A673 (cell line): ENCODE measurements around the gene SPAG16. TPM values are rescaled to one million over a fixed set of nuclear protein-coding genes. Genes with fewer than 3 reads are reported as not detected.
A peak's percentile ranks its signal among the peaks of the same experiment; 100 is the strongest.

Experiments used
- BruUV-seq: library from RNA; stranded (reverse); fragments of 400-500 nt; replicated peaks from 2 replicates; lab custom pipeline; 2021; lab: Mats Ljungman, UMichigan
- CTCF ChIA-PET: fragments of 300-600 bp; sonication (Branson Sonifier 250); formaldehyde crosslinking; loops from one replicate; lab custom pipeline; 2022; ENCODE audit warnings: antibody characterized with exemption; lab: Charles Lee
- POLR2A ChIA-PET: fragments of 300-600 bp; sonication (Branson Sonifier 250); formaldehyde crosslinking; loops from one replicate; lab custom pipeline; 2022; ENCODE audit warnings: antibody characterized with exemption; ENCODE audit not compliant: low non-redundant PET; lab: Charles Lee
- DNase-seq: peaks from one replicate; pipeline ENCODE4 v3.0.0-alpha.2; 2015; ENCODE audit warnings: low spot score
- H3K27ac ChIP-seq: fragments of 200-600 bp; sonication (generic); 2 replicates; pipeline ENCODE4 v1.5.1; 2016; ENCODE audit warnings: mixed run types, low read depth, mild to moderate bottlenecking, mixed read lengths, antibody characterized with exemption, low read length; ENCODE audit not compliant: poor library complexity, severe bottlenecking
- H3K27me3 ChIP-seq: fragments of 200-600 bp; sonication (generic); replicated peaks from 2 replicates; pipeline ENCODE4 v1.6.1; 2017; ENCODE audit warnings: mixed run types, low read depth, mild to moderate bottlenecking, mixed read lengths, antibody characterized with exemption, low read length; ENCODE audit not compliant: insufficient read depth, poor library complexity
- H3K36me3 ChIP-seq: fragments of 200-600 bp; sonication (generic); 2 replicates; pipeline ENCODE4 v1.6.1; 2016; ENCODE audit warnings: mixed run types, mild to moderate bottlenecking, mixed read lengths, antibody characterized with exemption, low read length; ENCODE audit not compliant: insufficient read depth, poor library complexity, severe bottlenecking
- H3K4me1 ChIP-seq: fragments of 200-600 bp; sonication (generic); 2 replicates; pipeline ENCODE4 v1.6.1; 2017; ENCODE audit warnings: mixed run types, mild to moderate bottlenecking, mixed read lengths, antibody characterized with exemption, low read length; ENCODE audit not compliant: insufficient read depth, poor library complexity, severe bottlenecking
- H3K4me3 ChIP-seq: fragments of 200-600 bp; sonication (generic); 2 replicates; pipeline ENCODE4 v1.5.1; 2016; ENCODE audit warnings: low read depth, mixed run types, mild to moderate bottlenecking, mixed read lengths, low read length; ENCODE audit not compliant: poor library complexity, severe bottlenecking
- H3K9me3 ChIP-seq: fragments of 200-600 bp; sonication (generic); 2 replicates; pipeline ENCODE4 v1.6.1; 2016; ENCODE audit warnings: mixed run types, low read depth, mild to moderate bottlenecking, mixed read lengths, antibody characterized with exemption, low read length; ENCODE audit not compliant: poor library complexity, severe bottlenecking
- EZH2 ChIP-seq: fragments of 200-600 bp; sonication (generic); IDR thresholded peaks from 2 replicates; pipeline ENCODE4 v1.6.1; 2017; ENCODE audit warnings: borderline replicate concordance, low read depth, mild to moderate bottlenecking, mixed read lengths, antibody characterized with exemption, low read length; ENCODE audit not compliant: poor library complexity, severe bottlenecking
- intact Hi-C: fragments of 100-400 bp; cut with micrococcal nuclease; formaldehyde crosslinking; loops from one replicate; pipeline ENCODE4 v1.10.0; 2022; ENCODE audit not compliant: unreplicated experiment
- total RNA-seq: library from RNA; stranded (reverse); gene quantifications from 2 replicates; pipeline ENCODE4 v1.2.3, GENCODE V29; 2021
- TF ChIP-seq, protein P1 (sequence below): fragments of 300-800, 200-600 bp; sonication (generic); conservative IDR thresholded peaks from 2 replicates; pipeline ENCODE4 v1.5.1; 2017; ENCODE audit warnings: low read depth, mild to moderate bottlenecking, antibody characterized with exemption, low read length, moderate library complexity, mixed read lengths

SPAG16 gene
- total RNA-seq, 1 experiment from 2014 or later = 13.1 TPM

DNA sequence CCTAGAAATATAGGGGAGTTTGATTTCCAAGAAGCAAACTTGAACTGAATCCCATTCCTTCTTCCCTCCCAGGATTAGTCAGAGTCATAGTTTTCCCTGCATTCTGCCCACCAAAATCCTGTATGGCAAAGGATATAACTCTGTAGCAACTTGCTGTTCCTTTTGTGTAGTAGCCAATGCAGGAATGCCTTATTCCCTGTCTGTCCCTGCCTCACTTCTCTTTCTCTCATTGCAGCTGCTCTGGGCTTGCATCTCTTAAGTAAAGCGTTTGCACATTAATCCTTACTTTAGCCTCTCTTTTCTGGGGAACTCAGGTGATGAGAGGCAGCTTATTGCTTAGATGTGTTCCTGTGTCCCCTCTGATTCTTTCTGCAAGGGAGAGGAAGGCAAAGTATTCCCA is 793.5 kb downstream of the SPAG16 start:
- ChIA-PET POLR2A (no interaction called here), CTCF (no interaction called here)
- no TSS peak for BruUV-seq
- Histone ChIP-seq H3K4me1 (no peaks in the 10 kb centered on the region), H3K27me3 (no peaks in the 10 kb centered on the region), H3K4me3 (no peak overlapping the region), H3K36me3 (no peaks in the 10 kb centered on the region), H3K27ac (no peak overlapping the region), H3K9me3 (no peaks in the 10 kb centered on the region)
- TF ChIP-seq, protein P1, sequence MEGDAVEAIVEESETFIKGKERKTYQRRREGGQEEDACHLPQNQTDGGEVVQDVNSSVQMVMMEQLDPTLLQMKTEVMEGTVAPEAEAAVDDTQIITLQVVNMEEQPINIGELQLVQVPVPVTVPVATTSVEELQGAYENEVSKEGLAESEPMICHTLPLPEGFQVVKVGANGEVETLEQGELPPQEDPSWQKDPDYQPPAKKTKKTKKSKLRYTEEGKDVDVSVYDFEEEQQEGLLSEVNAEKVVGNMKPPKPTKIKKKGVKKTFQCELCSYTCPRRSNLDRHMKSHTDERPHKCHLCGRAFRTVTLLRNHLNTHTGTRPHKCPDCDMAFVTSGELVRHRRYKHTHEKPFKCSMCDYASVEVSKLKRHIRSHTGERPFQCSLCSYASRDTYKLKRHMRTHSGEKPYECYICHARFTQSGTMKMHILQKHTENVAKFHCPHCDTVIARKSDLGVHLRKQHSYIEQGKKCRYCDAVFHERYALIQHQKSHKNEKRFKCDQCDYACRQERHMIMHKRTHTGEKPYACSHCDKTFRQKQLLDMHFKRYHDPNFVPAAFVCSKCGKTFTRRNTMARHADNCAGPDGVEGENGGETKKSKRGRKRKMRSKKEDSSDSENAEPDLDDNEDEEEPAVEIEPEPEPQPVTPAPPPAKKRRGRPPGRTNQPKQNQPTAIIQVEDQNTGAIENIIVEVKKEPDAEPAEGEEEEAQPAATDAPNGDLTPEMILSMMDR = no peak
- no peak for TF ChIP-seq EZH2
- intact Hi-C loops = no loop called here
- no peak for DNase-seq

GRCh38 chr2:214079032-214079431 is 794.8 kb downstream of the SPAG16 start:
- H3K9me3 ChIP-seq = no peaks in the 10 kb centered on the region
- H3K4me3 ChIP-seq = no peak overlapping the region
- TF ChIP-seq, protein P1 = 0 out of 2 replicates have a peak, but pooled peaks have one; percentile 12
- TF ChIP-seq EZH2 = no peak
- no peaks in the 10 kb centered on the region for H3K27me3 ChIP-seq
- ChIA-PET CTCF (no interaction called here), POLR2A (no interaction called here)
- intact Hi-C loops = no loop called here
- H3K27ac ChIP-seq = no peak overlapping the region
- H3K4me1 ChIP-seq = no peaks in the 10 kb centered on the region
- no peak for DNase-seq
- H3K36me3 ChIP-seq = no peaks in the 10 kb centered on the region
- BruUV-seq = no TSS peak

DNA sequence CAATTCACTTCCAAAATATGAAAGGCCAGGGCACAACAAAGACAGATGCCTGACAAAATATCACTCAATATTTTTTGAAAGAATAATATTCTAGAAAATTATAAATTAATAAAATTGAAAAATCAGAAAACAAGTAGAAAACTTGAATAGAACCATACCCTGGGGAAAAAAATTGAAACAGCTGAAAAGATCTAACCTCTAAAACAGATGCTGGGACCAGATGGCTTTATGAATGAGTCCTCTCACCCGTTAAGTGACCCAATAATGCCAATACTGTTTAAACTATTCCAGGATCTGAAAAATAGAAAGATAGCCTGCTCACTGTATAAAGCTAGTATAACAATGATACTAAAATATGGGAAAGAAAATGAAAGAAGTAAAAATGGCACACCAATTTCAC is 804.3 kb downstream of the SPAG16 start:
- H3K9me3 ChIP-seq = no peaks in the 10 kb centered on the region
- DNase-seq = no peak
- ChIA-PET POLR2A (no interaction called here), CTCF (no interaction called here)
- TF ChIP-seq, protein P1 = no peak
- no peak for TF ChIP-seq EZH2
- no peaks in the 10 kb centered on the region for H3K4me1 ChIP-seq
- no peak overlapping the region for H3K27ac ChIP-seq
- H3K36me3 ChIP-seq = no peaks in the 10 kb centered on the region
- intact Hi-C loops = no loop called here
- no peaks in the 10 kb centered on the region for H3K27me3 ChIP-seq
- BruUV-seq = no TSS peak
- no peak overlapping the region for H3K4me3 ChIP-seq
